ENCODE measurements around the gene LGI1. TPM values are rescaled to one million over a fixed set of nuclear protein-coding genes. Genes with fewer than 3 reads are reported as not detected.

LGI1 gene
- total RNA-seq, 1 experiment from 2014 or later = 1.2 TPM

DNA sequence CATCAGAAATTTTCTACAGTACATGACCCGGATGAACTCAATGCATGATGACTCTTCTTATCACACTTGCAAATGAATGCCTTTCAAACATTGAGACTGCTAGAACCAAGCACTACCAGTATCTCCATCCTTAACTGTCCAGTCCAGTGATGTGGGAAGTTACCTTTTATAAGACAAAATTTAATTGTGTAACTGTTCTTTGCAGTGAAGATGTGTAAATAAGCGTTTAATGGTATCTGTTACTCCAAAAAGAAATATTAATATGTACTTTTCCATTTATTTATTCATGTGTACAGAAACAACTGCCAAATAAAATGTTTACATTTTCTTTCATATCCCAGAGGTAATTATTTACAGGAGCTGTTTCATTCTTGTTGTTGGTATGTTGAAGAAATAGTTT is 40.1 kb downstream of the LGI1 start:
- Histone ChIP-seq H2BK5ac (ENCODE audit: insufficient read length, low read length) (no peak overlapping the region), H4K8ac (replicated peaks; ENCODE audit: insufficient read length, low read depth, low read length) (no peak overlapping the region), H3K27ac (ENCODE audit: insufficient read length, low read depth, low read length) (no peak overlapping the region), H3K18ac (ENCODE audit: insufficient read length, low read depth, low read length) (no peak overlapping the region), H3K14ac (ENCODE audit: insufficient read depth, low read length) (no peak overlapping the region), H3K9me3 (ENCODE audit: control insufficient read depth, low read depth, low read length) (no peaks in the 10 kb centered on the region), H2BK120ac (ENCODE audit: low read depth, low read length, poor library complexity, severe bottlenecking) (no peak overlapping the region), H2AFZ (ENCODE audit: low read length) (no peak overlapping the region), H3K4me2 (ENCODE audit: insufficient read depth, insufficient read length, low read length) (no peak overlapping the region), H3K23ac (ENCODE audit: insufficient read length, low read depth, low read length) (no peak overlapping the region), H2AK5ac (ENCODE audit: insufficient read length, low read length) (no peak overlapping the region), H3K4me1 (ENCODE audit: insufficient read depth, low read length) (no peaks in the 10 kb centered on the region), H2BK20ac (ENCODE audit: low read depth, low read length, poor library complexity, severe bottlenecking) (no peak overlapping the region), H4K91ac (ENCODE audit: insufficient read length, low read depth, low read length) (no peak overlapping the region), H3K23me2 (ENCODE audit: insufficient read length, low read depth, low read length, poor library complexity, severe bottlenecking) (no peaks in the 10 kb centered on the region), H2BK15ac (ENCODE audit: low read depth, low read length) (no peak overlapping the region), H3K9ac (ENCODE audit: extremely low read depth, insufficient read length, low read length) (no peak overlapping the region), H2BK12ac (ENCODE audit: insufficient read length, low read depth, low read length) (no peak overlapping the region), H3K79me2 (ENCODE audit: insufficient read depth, low read length) (no peaks in the 10 kb centered on the region), H3T11ph (ENCODE audit: low read length) (no peak overlapping the region), H3K27me3 (ENCODE audit: insufficient read depth, low read length) (no peaks in the 10 kb centered on the region), H4K5ac (ENCODE audit: insufficient read length, low read depth, low read length) (no peak overlapping the region), H3K79me1 (ENCODE audit: insufficient read depth, low read depth, low read length, poor library complexity, severe bottlenecking) (no peaks in the 10 kb centered on the region), H4K20me1 (ENCODE audit: control insufficient read depth, insufficient read depth, insufficient read length) (no peaks in the 10 kb centered on the region), H3K56ac (ENCODE audit: insufficient read length, low read depth, low read length) (no peak overlapping the region), H3K4ac (ENCODE audit: low read depth, low read length) (no peak overlapping the region)
- Mint-ChIP-seq H3K9me3 (peaks cover 0 to 5% of the 10 kb centered on the region in 2 experiments; a peak in 1 of 5 replicates), H3K27me3 (ENCODE audit: low read depth) (peaks cover 18% of the 10 kb centered on the region), H3K4me3 (no peak overlapping the region), H3K4me1 (peaks cover 14% of the 10 kb centered on the region in 2 experiments), H3K27ac (no peak overlapping the region), H3K36me3 (ENCODE audit: insufficient read depth in 1 of 3, low read depth in 3 of 3) (peaks cover 0 to 8% (median 6%) of the 10 kb centered on the region in 3 experiments; a peak in 4 of 7 replicates)
- no CpG with 5 or more reads among the region's 2 CpGs for WGBS (ENCODE audit: extremely low coverage, insufficient read length, low lambda C conversion rate)
- no peak for DNase-seq
- TF ChIP-seq CTCF (conservative IDR thresholded peaks at IDR 0.05) = no peak
